NCI-H524 (cell line): ENCODE data around the gene CD226.

ENCODE experiments used
- DNase-seq, 2 experiments: peaks; one replicate each; lab custom pipeline; 2025; lab: John Stamatoyannopoulos, UW

Gene CD226

GRCh38 chr18:69814861-69815385 lies 132.8 kb downstream of the CD226 start:
- no peak for DNase-seq

GRCh38 chr18:69813559-69813958 lies 134.1 kb downstream of the CD226 start:
- DNase-seq: no peak

- no peak for DNase-seq
These were observed 139.3 kb downstream of the CD226 start for GRCh38 chr18:69808399-69808798.

- no peak for DNase-seq
These were observed 142.7 kb downstream of the CD226 start for GRCh38 chr18:69804776-69805501.
